GM18867 (cell line): ENCODE results near the gene SRGAP3.

Experiments used
- ATAC-seq: cut with Tn5 transposase; IDR thresholded peaks from one replicate; pipeline ENCODE4 v1.9.1; 2021; ENCODE audit warnings: mild to moderate bottlenecking, moderate library complexity; ENCODE audit not compliant: unreplicated experiment

SRGAP3 gene

DNA sequence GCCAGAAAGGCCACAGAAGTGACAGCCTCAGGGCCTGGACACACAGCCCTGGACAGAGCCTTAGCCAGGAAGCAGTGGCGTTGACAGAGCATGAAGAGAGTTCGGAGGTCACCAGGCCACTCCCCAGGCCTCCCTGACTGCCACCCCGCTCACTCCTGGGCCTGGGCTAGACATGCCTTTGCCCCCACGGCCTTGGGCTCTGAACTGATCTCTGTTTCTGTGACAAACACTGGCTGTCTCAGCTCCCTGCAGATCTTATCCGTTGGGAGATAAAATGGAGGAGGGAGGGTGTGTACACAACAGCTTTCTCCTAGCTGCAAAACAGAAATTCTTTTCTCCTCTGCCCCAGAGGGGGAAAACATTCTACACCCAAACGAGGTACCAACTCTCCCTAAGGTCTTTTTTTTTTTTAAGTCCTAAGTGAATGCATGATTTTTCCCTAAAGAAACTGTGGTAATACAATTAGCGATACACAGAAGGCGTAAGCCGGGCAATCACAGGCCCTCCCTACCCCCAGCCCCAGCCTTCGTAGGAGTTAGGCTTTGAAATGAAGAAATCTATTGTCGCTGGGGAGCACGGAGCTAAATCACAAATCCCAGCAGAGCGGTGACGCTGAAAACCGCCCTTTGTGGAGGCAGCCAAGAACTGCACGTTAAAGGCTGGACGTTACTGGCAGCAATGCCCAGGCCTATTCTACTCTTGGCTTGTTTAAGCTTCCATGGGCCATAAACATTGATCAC lies 45.0 kb downstream of the SRGAP3 start:
- no peak for ATAC-seq

DNA sequence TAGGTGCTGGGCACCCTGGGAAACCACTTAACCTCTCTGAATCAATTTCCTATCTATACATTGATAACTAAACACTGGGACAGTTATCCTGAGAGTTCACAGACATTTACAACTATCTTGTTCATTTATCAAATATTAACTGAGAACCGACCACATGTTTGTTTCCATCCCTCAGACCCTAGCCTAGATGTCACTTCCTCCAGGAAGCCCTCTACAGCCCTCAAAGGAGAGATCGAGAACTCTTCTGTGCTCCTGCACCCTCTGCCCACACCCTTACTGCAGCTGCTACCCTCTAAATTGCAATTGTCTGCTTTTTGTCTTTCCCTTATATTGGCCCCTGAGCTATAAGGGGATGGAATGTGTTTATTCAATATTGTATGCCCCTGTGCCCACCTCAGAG lies 46.1 kb downstream of the SRGAP3 start:
- ATAC-seq = no peak

DNA sequence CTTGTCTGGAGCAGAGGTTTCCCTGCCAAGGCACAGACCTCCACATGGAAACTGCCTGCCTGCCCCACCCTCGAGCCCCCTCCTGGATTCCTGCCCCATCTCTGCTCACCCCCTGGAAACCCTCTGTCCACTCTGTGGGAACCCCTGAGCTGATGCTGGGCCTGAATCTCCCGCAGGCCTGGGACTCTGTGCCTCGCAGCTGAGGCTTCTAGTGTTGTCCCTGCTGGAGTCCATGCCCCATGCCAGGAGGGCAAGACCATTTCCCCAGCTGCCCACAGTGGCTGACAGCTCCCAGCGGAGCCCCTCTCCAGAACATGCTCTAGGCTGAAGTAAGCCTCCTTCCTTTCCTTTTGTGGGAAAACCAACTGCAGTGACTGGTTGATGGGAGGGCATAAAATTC lies 46.9 kb downstream of the SRGAP3 start:
- ATAC-seq = no peak

DNA sequence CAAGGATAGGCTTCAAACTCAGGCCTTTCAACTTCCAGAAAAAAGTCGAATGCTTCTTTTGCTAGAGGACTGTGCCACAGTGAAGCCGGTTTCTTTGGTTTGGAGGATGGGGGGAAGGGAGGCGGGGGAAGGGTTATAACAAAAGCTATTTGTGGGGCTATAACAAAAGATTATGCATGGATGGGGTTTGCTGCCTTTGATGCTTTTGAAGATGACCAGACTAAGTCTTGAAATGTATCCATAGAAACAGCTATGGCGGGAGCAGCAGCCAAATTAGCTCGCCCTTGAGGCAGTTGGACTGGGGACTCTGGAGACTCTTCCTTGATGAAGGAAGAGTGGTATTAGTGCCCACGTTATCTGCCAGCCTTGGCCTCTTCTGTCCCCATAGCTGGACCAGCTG lies 47.5 kb downstream of the SRGAP3 start:
- no peak for ATAC-seq

DNA sequence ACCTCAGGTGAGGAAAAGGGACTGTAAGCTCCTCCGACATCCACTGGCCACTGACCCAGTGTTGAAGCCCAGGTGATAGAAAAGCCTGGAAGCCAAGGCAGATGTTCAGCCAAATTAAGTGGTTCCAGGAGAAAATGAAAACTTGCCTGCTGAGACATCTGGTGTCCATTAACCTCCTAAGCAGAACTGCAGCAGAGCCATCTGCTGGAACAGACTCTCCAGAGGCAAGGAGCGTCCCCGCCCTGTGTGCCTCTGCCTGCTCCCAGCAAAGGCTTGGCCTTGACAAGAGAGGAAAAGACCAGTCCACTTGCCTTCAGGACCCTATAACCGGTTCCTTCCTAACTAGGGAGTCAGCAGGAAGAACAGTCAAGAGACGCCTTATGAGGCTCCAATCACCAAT lies 48.2 kb downstream of the SRGAP3 start:
- no peak for ATAC-seq

DNA sequence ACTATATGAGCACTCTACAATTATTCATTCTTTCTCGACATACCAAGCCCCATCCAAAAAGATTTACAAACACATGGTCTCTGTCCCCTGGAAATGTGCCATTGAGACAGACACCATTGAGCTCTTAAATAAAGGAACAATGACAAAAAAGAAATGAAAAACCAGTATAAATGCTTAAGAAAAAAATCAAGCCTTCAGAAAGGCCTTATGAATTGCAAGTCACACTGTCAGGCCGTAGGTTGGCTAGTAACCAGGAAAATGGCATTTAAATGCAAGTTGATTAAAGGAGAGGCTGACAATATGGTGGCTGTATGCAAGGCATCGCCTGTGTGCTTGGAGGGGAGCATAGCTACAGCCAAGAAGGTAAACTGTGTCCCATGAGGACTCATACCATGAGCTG lies 49.7 kb downstream of the SRGAP3 start:
- ATAC-seq = no peak

DNA sequence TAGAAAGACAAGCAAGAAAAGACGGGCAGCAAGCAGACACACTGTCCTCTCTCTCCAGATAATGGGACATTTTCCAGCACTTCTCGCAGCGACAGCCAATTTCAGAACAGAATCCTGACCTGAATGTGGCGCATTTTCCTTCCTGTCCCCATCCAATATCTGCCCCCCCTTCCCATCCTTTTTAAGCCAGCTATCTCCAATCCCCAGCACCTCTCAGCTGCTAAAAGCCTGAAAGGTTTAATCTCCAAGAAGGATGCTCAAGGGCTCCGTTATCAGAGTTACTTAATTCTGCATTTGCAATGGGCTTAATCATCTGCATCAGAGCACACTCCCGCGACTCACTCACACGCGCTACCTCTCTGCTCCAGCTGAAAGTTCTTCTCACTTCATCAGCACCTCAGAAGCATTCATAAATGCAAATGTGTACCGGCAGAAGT lies 50.5 kb downstream of the SRGAP3 start:
- ATAC-seq = peak; percentile 51

- ATAC-seq = no peak
Measured at GRCh38 chr3:9198261-9198660, 51.2 kb downstream of the SRGAP3 start.

GRCh38 chr3:9196020-9196419 lies 53.4 kb downstream of the SRGAP3 start:
- ATAC-seq = no peak

- ATAC-seq = no peak
Measured at GRCh38 chr3:9195390-9195789, 54.1 kb downstream of the SRGAP3 start.

DNA sequence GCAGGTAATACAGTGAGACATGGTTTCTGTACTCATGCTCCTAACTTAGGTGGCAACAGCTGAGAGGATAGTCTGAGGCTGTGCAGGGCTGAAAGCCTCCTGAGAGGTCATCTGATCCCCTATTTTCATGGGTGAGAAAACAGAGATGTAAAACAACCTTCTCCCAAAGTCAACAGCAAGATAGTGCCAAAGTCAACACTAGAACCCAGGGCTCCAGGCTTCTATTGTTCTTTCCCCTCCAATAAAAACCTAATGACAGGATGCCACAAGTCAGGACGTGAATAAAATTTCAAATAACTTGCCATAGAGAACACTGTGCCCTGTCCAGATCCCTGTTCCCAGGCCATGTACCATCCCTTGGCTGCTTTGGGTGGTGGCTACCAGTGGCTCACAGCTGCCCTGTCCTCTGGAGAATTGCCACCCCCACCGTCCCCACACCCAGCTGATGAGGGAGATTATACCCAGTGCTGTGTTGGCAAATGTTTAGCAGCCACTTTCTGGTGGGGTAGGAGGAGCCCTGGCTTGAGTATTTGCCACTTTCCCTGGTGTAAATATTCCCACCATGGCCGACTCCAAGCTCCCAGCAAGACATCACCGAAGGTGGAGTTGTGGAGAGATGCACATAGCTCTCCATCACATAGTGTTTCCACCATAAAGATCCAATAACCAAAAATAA lies 54.8 kb downstream of the SRGAP3 start:
- no peak for ATAC-seq

DNA sequence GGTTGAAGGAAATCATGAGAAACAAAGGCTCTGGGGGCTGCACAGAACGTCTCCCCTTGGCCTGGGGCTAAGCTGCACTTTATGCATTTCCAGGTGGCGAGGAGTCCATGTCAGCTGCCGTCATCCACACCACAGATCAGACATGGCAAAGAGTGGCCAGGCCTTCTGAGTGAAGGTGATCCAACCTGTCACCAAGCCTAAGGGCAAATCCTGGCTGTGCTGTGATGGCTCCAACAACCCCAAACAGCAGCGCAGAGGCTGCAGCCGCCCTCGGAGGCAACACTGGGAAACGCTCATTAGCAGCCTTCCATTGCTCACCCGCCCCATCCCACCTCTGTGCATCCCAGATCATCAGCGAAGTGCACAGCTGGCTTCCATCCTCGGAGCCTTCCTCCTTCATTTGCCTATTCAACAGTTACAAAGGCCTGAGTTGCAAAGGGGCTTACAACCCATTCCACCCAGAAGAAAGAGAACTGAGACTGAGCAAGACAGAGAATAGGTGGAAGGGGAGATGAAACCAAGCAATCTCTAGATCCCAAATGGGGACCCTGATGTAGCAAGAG lies 55.7 kb downstream of the SRGAP3 start:
- no peak for ATAC-seq

DNA sequence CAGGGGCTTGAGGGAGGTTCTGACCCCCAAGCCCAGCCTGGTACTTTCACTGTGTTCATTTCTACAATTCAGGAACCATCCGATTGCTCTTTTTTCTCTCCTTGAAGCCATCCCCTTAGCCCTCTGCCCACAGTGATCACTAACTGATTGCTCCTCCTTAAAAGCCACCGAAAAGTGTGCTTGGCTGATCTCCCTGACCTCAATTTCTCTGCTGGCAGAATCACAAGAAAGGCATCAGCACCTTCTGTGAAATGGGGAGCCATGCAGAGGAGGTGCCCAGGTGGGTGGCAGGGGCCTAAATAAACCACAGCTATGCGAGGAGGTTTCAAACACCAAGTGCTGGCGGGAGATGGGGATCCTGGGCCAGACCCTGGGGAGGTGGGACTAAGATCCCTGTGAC lies 56.2 kb downstream of the SRGAP3 start:
- no peak for ATAC-seq

- ATAC-seq = no peak
Measured at GRCh38 chr3:9192248-9193025, 57.0 kb downstream of the SRGAP3 start.

- ATAC-seq = no peak
Measured at GRCh38 chr3:9190276-9190675, 59.2 kb downstream of the SRGAP3 start.

DNA sequence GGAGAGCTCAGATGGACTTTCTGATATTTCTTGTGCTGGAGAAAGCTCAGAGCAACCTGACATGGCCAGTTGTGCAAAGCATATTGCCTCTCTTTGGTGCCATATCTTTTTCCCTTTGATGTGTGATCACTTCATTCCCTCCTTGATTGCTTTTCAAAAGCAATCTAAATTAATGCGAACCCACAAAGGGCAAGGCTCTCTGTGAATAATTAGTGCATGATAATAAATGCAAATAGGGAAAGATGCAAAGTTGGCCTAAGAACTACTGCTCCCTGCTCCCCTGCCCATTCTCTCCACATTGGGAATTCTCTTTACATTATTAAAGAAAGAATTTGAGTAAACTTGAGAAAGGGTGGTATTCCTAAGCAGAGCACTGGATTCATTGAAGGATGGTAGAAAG lies 60.9 kb downstream of the SRGAP3 start:
- ATAC-seq = no peak

GRCh38 chr3:9185701-9186100 lies 63.7 kb downstream of the SRGAP3 start:
- no peak for ATAC-seq

DNA sequence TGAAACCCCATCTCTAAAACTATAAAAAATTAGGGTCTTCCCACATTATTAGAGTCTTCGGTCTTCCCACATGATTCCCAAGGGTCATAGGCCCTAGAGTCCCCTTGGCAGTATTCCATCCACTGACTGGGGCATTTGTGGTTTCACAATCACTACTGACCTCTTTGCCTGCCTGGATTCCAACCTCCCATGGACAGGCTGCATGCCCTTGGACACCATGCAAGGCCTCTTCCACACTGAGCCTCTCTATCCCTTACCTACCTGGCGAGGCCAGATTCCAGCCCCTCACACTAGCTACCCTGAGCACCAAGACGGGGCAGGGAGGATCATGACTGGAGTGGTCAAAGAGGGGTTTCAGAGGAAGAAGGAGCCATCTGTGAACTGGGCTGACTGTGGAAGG lies 64.4 kb downstream of the SRGAP3 start:
- no peak for ATAC-seq

- ATAC-seq = no peak
Measured at GRCh38 chr3:9184461-9184835, 65.0 kb downstream of the SRGAP3 start.

GRCh38 chr3:9183811-9184460 lies 65.5 kb downstream of the SRGAP3 start:
- ATAC-seq = no peak

GRCh38 chr3:9183011-9183410 lies 66.4 kb downstream of the SRGAP3 start:
- no peak for ATAC-seq
